Measurements from ENCODE around the gene SMNDC1.

SMNDC1 gene

GRCh38 chr10:110324201-110324804, 19.6 kb upstream of the SMNDC1 start:
- Histone ChIP-seq H3K23ac (ENCODE audit: low read length) (no peak overlapping the region), H3K36me3 (ENCODE audit: control insufficient read depth in 1 of 2, insufficient read depth in 2 of 2, low read length in 2 of 2) (no peaks in the 10 kb centered on the region), H3K4me2 (ENCODE audit: low read length) (no peak overlapping the region), H2BK12ac (ENCODE audit: low read length) (no peak overlapping the region), H2BK120ac (ENCODE audit: insufficient read depth, low read length, poor library complexity) (no peak overlapping the region), H3K9me3 (ENCODE audit: insufficient read depth, low read depth, low read length) (peaks cover 1% of the 10 kb centered on the region), H3K18ac (ENCODE audit: low read length) (no peak overlapping the region), H4K8ac (ENCODE audit: low read depth, low read length) (no peak overlapping the region), H3K4ac (ENCODE audit: low read depth, low read length) (no peak overlapping the region), H3K4me3 (ENCODE audit: low read depth, low read length) (no peak overlapping the region), H3K14ac (ENCODE audit: low read length) (no peak overlapping the region), H2BK5ac (ENCODE audit: low read depth, low read length, poor library complexity) (no peak overlapping the region), H3K79me2 (ENCODE audit: control insufficient read depth, insufficient read depth, low read length, poor library complexity) (no peaks in the 10 kb centered on the region), H3K79me1 (ENCODE audit: low read length) (no peaks in the 10 kb centered on the region), H4K12ac (ENCODE audit: low read depth, low read length) (no peak overlapping the region), H4K91ac (ENCODE audit: low read depth, low read length) (no peak overlapping the region), H3K27ac (ENCODE audit: low read depth, low read length) (no peak overlapping the region), H3K4me1 (ENCODE audit: control insufficient read depth in 1 of 2, insufficient read depth in 2 of 2, low read length in 2 of 2) (peaks cover 0 to 4% of the 10 kb centered on the region in 2 experiments), H2AFZ (ENCODE audit: insufficient read depth, low read length, poor library complexity) (no peak overlapping the region), H2AK5ac (ENCODE audit: low read length) (no peak overlapping the region), H3K27me3 (ENCODE audit: insufficient read depth, low read length) (no peaks in the 10 kb centered on the region), H3K9ac (ENCODE audit: low read length) (no peak overlapping the region)
- no peak for DNase-seq
- WGBS (ENCODE audit: extremely low coverage, insufficient coverage, insufficient read length), result no CpG with 5 or more reads among the region's 5 CpGs

- Histone ChIP-seq H4K8ac (ENCODE audit: low read depth, low read length) (no peak overlapping the region), H3K4me2 (ENCODE audit: low read length) (no peak overlapping the region), H2BK12ac (ENCODE audit: low read length) (no peak overlapping the region), H3K79me2 (ENCODE audit: control insufficient read depth, insufficient read depth, low read length, poor library complexity) (no peaks in the 10 kb centered on the region), H2AK5ac (ENCODE audit: low read length) (no peak overlapping the region), H2AFZ (ENCODE audit: insufficient read depth, low read length, poor library complexity) (no peak overlapping the region), H3K14ac (ENCODE audit: low read length) (no peak overlapping the region), H3K79me1 (ENCODE audit: low read length) (no peaks in the 10 kb centered on the region), H3K18ac (ENCODE audit: low read length) (no peak overlapping the region), H4K91ac (ENCODE audit: low read depth, low read length) (no peak overlapping the region), H2BK120ac (ENCODE audit: insufficient read depth, low read length, poor library complexity) (no peak overlapping the region), H3K4me3 (ENCODE audit: low read depth, low read length) (no peak overlapping the region), H2BK5ac (ENCODE audit: low read depth, low read length, poor library complexity) (no peak overlapping the region), H4K12ac (ENCODE audit: low read depth, low read length) (no peak overlapping the region), H3K36me3 (ENCODE audit: control insufficient read depth in 1 of 2, insufficient read depth in 2 of 2, low read length in 2 of 2) (no peaks in the 10 kb centered on the region), H3K4me1 (ENCODE audit: control insufficient read depth in 1 of 2, insufficient read depth in 2 of 2, low read length in 2 of 2) (peaks cover 0 to 4% of the 10 kb centered on the region in 2 experiments), H3K9me3 (ENCODE audit: insufficient read depth, low read depth, low read length) (peaks cover 1% of the 10 kb centered on the region), H3K27me3 (ENCODE audit: insufficient read depth, low read length) (no peaks in the 10 kb centered on the region), H3K9ac (ENCODE audit: low read length) (no peak overlapping the region), H3K23ac (ENCODE audit: low read length) (no peak overlapping the region), H3K4ac (ENCODE audit: low read depth, low read length) (no peak overlapping the region), H3K27ac (ENCODE audit: low read depth, low read length) (no peak overlapping the region)
- DNase-seq, result peak; percentile 46 to 59
- WGBS (ENCODE audit: extremely low coverage, insufficient coverage, insufficient read length), result no CpG with 5 or more reads among the region's 2 CpGs
Measured at GRCh38 chr10:110323503-110323902, 18.8 kb upstream of the SMNDC1 start.

- no peak for DNase-seq
- no peak overlapping the region for H3K4ac ChIP-seq (ENCODE audit: low read depth, low read length)
- no peak overlapping the region for H2BK5ac ChIP-seq (ENCODE audit: low read depth, low read length, poor library complexity)
- H2BK120ac ChIP-seq (ENCODE audit: insufficient read depth, low read length, poor library complexity), result no peak overlapping the region
- H3K9ac ChIP-seq (ENCODE audit: low read length), result no peak overlapping the region
- H2AFZ ChIP-seq (ENCODE audit: insufficient read depth, low read length, poor library complexity), result no peak overlapping the region
- H2AK5ac ChIP-seq (ENCODE audit: low read length), result no peak overlapping the region
- H3K4me2 ChIP-seq (ENCODE audit: low read length), result no peak overlapping the region
- no peaks in the 10 kb centered on the region for H3K79me2 ChIP-seq (ENCODE audit: control insufficient read depth, insufficient read depth, low read length, poor library complexity)
- no peaks in the 10 kb centered on the region for H3K27me3 ChIP-seq (ENCODE audit: insufficient read depth, low read length)
- no peaks in the 10 kb centered on the region for H3K4me1 ChIP-seq (ENCODE audit: control insufficient read depth in 1 of 2, insufficient read depth in 2 of 2, low read length in 2 of 2)
- no peak overlapping the region for H3K14ac ChIP-seq (ENCODE audit: low read length)
- no peak overlapping the region for H2BK12ac ChIP-seq (ENCODE audit: low read length)
- H3K4me3 ChIP-seq (ENCODE audit: low read depth, low read length), result no peak overlapping the region
- peaks cover 1% of the 10 kb centered on the region for H3K9me3 ChIP-seq (ENCODE audit: insufficient read depth, low read depth, low read length)
- no peak overlapping the region for H4K91ac ChIP-seq (ENCODE audit: low read depth, low read length)
- no CpG with 5 or more reads among the region's 6 CpGs for WGBS (ENCODE audit: extremely low coverage, insufficient coverage, insufficient read length)
- no peaks in the 10 kb centered on the region for H3K79me1 ChIP-seq (ENCODE audit: low read length)
- no peak overlapping the region for H3K18ac ChIP-seq (ENCODE audit: low read length)
- no peaks in the 10 kb centered on the region for H3K36me3 ChIP-seq (ENCODE audit: control insufficient read depth in 1 of 2, insufficient read depth in 2 of 2, low read length in 2 of 2)
- no peak overlapping the region for H4K8ac ChIP-seq (ENCODE audit: low read depth, low read length)
- H3K23ac ChIP-seq (ENCODE audit: low read length), result no peak overlapping the region
- H4K12ac ChIP-seq (ENCODE audit: low read depth, low read length), result no peak overlapping the region
- H3K27ac ChIP-seq (ENCODE audit: low read depth, low read length), result no peak overlapping the region
Measured at GRCh38 chr10:110321869-110322620, 17.3 kb upstream of the SMNDC1 start.

GRCh38 chr10:110317866-110318850, 13.4 kb upstream of the SMNDC1 start:
- Histone ChIP-seq H4K8ac (ENCODE audit: low read depth, low read length) (no peak overlapping the region), H2AK5ac (ENCODE audit: low read length) (no peak overlapping the region), H3K18ac (ENCODE audit: low read length) (no peak overlapping the region), H3K79me1 (ENCODE audit: low read length) (no peaks in the 10 kb centered on the region), H3K9me3 (ENCODE audit: insufficient read depth, low read depth, low read length) (peaks cover 1% of the 10 kb centered on the region), H2BK5ac (ENCODE audit: low read depth, low read length, poor library complexity) (no peak overlapping the region), H3K4me3 (ENCODE audit: low read depth, low read length) (no peak overlapping the region), H2BK120ac (ENCODE audit: insufficient read depth, low read length, poor library complexity) (no peak overlapping the region), H3K4ac (ENCODE audit: low read depth, low read length) (no peak overlapping the region), H4K12ac (ENCODE audit: low read depth, low read length) (no peak overlapping the region), H3K27me3 (ENCODE audit: insufficient read depth, low read length) (no peaks in the 10 kb centered on the region), H2BK12ac (ENCODE audit: low read length) (no peak overlapping the region), H3K4me2 (ENCODE audit: low read length) (no peak overlapping the region), H3K4me1 (ENCODE audit: control insufficient read depth in 1 of 2, insufficient read depth in 2 of 2, low read length in 2 of 2) (no peaks in the 10 kb centered on the region), H3K14ac (ENCODE audit: low read length) (no peak overlapping the region), H3K79me2 (ENCODE audit: control insufficient read depth, insufficient read depth, low read length, poor library complexity) (no peaks in the 10 kb centered on the region), H3K9ac (ENCODE audit: low read length) (no peak overlapping the region), H3K36me3 (ENCODE audit: control insufficient read depth in 1 of 2, insufficient read depth in 2 of 2, low read length in 2 of 2) (no peaks in the 10 kb centered on the region), H4K91ac (ENCODE audit: low read depth, low read length) (no peak overlapping the region), H3K27ac (ENCODE audit: low read depth, low read length) (no peak overlapping the region), H3K23ac (ENCODE audit: low read length) (no peak overlapping the region), H2AFZ (ENCODE audit: insufficient read depth, low read length, poor library complexity) (no peak overlapping the region)
- no peak for DNase-seq
- WGBS (ENCODE audit: extremely low coverage, insufficient coverage, insufficient read length), result no CpG with 5 or more reads among the region's 15 CpGs

All from trophoblast cell (in vitro differentiated cells and primary cell).